Osteocyte (in vitro differentiated cells): ENCODE measurements around the gene ATN1. TPM values are rescaled to one million over a fixed set of nuclear protein-coding genes. Genes with fewer than 3 reads are reported as not detected.
"Not testable (repeated sequence)": the region's sequence is repeated elsewhere in the genome, so short reads cannot be mapped to it uniquely, and the experiment has no call there.

Experiments
- DNase-seq: peaks from one replicate; pipeline ENCODE4 v3.0.0; 2021; ENCODE audit warnings: mixed read lengths; ENCODE audit not compliant: unreplicated experiment; ENCODE audit errors: extremely low spot score
- H3K27ac Mint-ChIP-seq: one replicate; pipeline ENCODE4 v1.8.0; 2021; ENCODE audit warnings: mild to moderate bottlenecking, mixed read lengths; ENCODE audit not compliant: unreplicated experiment
- H3K27me3 Mint-ChIP-seq: one replicate; pipeline ENCODE4 v1.8.0; 2021; ENCODE audit warnings: mixed read lengths; ENCODE audit not compliant: unreplicated experiment
- H3K36me3 Mint-ChIP-seq: one replicate; pipeline ENCODE4 v1.8.0; 2021; ENCODE audit warnings: mixed read lengths; ENCODE audit not compliant: unreplicated experiment
- H3K4me1 Mint-ChIP-seq: one replicate; pipeline ENCODE4 v1.8.0; 2021; ENCODE audit warnings: mixed read lengths; ENCODE audit not compliant: unreplicated experiment
- H3K4me3 Mint-ChIP-seq: one replicate; pipeline ENCODE4 v1.8.0; 2021; ENCODE audit warnings: mild to moderate bottlenecking, moderate library complexity, mixed read lengths; ENCODE audit not compliant: unreplicated experiment
- H3K9me3 Mint-ChIP-seq: one replicate; pipeline ENCODE4 v1.8.0; 2021; ENCODE audit warnings: mixed read lengths; ENCODE audit not compliant: unreplicated experiment
- CTCF ChIP-seq: fragments of 200-600 bp; sonication (generic); IDR thresholded peaks from 2 replicates; pipeline ENCODE4 v1.5.0; 2021; ENCODE audit warnings: antibody characterized with exemption, mild to moderate bottlenecking, moderate library complexity
- long read RNA-seq: library from polyadenylated mRNA; unstranded; transcript quantifications from one replicate; pipeline ENCODE4 v2.0.0, GENCODE V29; 2021
- total RNA-seq: library from RNA; stranded (reverse); gene quantifications from 2 replicates; pipeline ENCODE4 v1.2.1, GENCODE V29; 2021

ATN1 gene
- 117 and 123 TPM in 2 replicates for total RNA-seq
- long read RNA-seq, partial matches to known transcripts, result 0 of 1 reads
- long read RNA-seq, other reads (novel, unspliced or antisense), result 1 of 1 reads

- peak within 1 kb of the TSS; percentile 90 for H3K4me3 Mint-ChIP-seq
- peaks cover 68% of the 10 kb centered on the region for H3K4me1 Mint-ChIP-seq
- peak within 1 kb of the TSS; percentile 99 for H3K27ac Mint-ChIP-seq
- TF ChIP-seq CTCF, result no peak
- no peaks in the 10 kb centered on the region for H3K27me3 Mint-ChIP-seq
- H3K9me3 Mint-ChIP-seq, result no peaks in the 10 kb centered on the region
- peaks cover 3% of the 10 kb centered on the region for H3K36me3 Mint-ChIP-seq
- DNase-seq, result peak; percentile 91
Measured at GRCh38 chr12:6927379-6928021, at the start of gene ATN1. Gene ATN1 (plus strand): TSS chr12:6927959. CDS start chr12:6934002, 6,043 bp downstream.

GRCh38 chr12:6879824-6880223 is 47.9 kb upstream of the ATN1 start:
- H3K27ac Mint-ChIP-seq, result peak overlapping the region; percentile 31

GRCh38 chr12:6883252-6883651 is 44.5 kb upstream of the ATN1 start:
- Mint-ChIP-seq H3K4me1 (no peaks in the 10 kb centered on the region), H3K36me3 (no peaks in the 10 kb centered on the region)

More at GRCh38 chr12:6879824-6880223, 47.9 kb upstream of the ATN1 start:
- H3K27me3 Mint-ChIP-seq, DNase-seq, H3K9me3 Mint-ChIP-seq, H3K4me3 Mint-ChIP-seq, H3K4me1 Mint-ChIP-seq, H3K36me3 Mint-ChIP-seq: not testable (repeated sequence)

GRCh38 chr12:6883683-6884082 is 44.1 kb upstream of the ATN1 start:
- no peaks in the 10 kb centered on the region for H3K27me3 Mint-ChIP-seq
- DNase-seq, result no peak
- H3K27ac Mint-ChIP-seq, result no peak overlapping the region
- H3K9me3 Mint-ChIP-seq, result no peaks in the 10 kb centered on the region
- no peaks in the 10 kb centered on the region for H3K4me1 Mint-ChIP-seq
- no peak for TF ChIP-seq CTCF
- H3K4me3 Mint-ChIP-seq, result no peak overlapping the region
- H3K36me3 Mint-ChIP-seq, result no peaks in the 10 kb centered on the region

More at GRCh38 chr12:6883252-6883651, 44.5 kb upstream of the ATN1 start:
- no peak for DNase-seq
- H3K27ac Mint-ChIP-seq, result no peak overlapping the region
- H3K4me3 Mint-ChIP-seq, result no peak overlapping the region
- no peaks in the 10 kb centered on the region for H3K27me3 Mint-ChIP-seq
- no peaks in the 10 kb centered on the region for H3K9me3 Mint-ChIP-seq
- no peak for TF ChIP-seq CTCF

DNA sequence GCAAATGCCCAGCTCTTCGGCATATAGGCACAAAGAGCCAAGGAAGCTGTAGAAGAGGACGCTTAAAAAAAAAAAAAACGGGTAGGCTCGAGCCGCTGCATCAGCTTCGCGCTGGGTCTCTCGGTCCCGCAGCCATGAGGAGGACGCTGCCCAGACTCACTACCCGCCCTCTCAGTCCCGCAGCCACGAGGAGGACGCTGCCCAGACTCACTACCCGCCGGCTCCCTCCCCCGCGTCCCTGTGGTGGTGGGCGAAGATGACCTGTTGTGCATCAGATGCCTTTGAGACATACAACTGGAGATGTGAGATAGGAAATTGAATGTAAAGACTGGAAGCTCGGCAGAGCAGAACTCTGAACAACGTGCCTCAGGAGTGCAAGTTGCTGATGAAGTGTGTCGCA is 43.2 kb upstream of the ATN1 start:
- Mint-ChIP-seq H3K4me3 (no peak overlapping the region), H3K4me1 (no peaks in the 10 kb centered on the region), H3K27ac (no peak overlapping the region), H3K9me3 (no peaks in the 10 kb centered on the region), H3K27me3 (no peaks in the 10 kb centered on the region), H3K36me3 (no peaks in the 10 kb centered on the region)
- no peak for DNase-seq
- no peak for TF ChIP-seq CTCF

- not testable (repeated sequence) for H3K36me3 Mint-ChIP-seq, H3K9me3 Mint-ChIP-seq, H3K4me3 Mint-ChIP-seq, DNase-seq, H3K4me1 Mint-ChIP-seq, H3K27me3 Mint-ChIP-seq
- H3K27ac Mint-ChIP-seq, result peak overlapping the region; percentile 35
Measured at GRCh38 chr12:6886206-6886999, 41.4 kb upstream of the ATN1 start.
